ENCODE data around the gene EFHC1. TPM values are rescaled to one million over a fixed set of nuclear protein-coding genes. Genes with fewer than 3 reads are reported as not detected.
A peak's percentile ranks its signal among the peaks of the same experiment; 100 is the strongest.

Gene EFHC1
- total and polyA plus RNA-seq, 2 of the 13 experiments (the other 11 are each of a cell fraction or from before 2014, with no cell fraction given), result 23.4 to 29.5 TPM

DNA sequence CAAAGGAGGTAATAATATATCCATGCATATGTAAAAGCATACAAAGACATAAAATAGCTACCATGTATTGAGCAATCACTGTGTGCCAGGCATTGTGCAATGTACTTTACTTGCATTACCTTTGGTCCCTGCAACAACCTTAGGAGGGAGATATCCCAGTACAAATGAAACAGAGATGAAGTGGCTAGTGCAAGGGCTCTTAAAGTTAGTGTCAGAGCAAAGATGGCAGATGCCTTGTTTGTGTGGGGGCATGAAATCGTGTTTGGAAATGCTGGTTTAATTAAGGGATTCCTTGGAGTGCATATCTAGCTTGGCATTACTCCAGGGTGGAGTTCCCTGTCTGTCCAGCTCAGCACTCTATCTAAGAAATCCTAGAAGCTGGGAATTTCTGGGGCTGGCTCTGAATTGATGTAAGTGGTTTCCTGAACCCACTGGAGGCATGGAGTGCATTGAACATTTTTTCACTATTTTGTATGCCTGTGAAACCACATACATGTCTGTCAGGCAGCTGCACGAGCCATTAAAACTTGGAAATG is 48.4 kb upstream of the EFHC1 start (continued):
- TF ChIP-seq, protein P1, sequence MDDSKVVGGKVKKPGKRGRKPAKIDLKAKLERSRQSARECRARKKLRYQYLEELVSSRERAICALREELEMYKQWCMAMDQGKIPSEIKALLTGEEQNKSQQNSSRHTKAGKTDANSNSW (CRISPR knock-in tag; IDR thresholded peaks at IDR 0.05; ENCODE audit: borderline replicate concordance), result no peak
- TF ChIP-seq ZNF274 (CRISPR knock-in tag; IDR thresholded peaks at IDR 0.05) (no peak), ZFP36L2 (CRISPR knock-in tag; IDR thresholded peaks at IDR 0.05) (no peak), ZNF317 (CRISPR knock-in tag; IDR thresholded peaks at IDR 0.05) (no peak), SUZ12 (IDR thresholded peaks at IDR 0.05; ENCODE audit: low read depth, low read length) (no peak), ZNF205 (CRISPR knock-in tag; IDR thresholded peaks at IDR 0.05) (peak; percentile 36; the same call in 1 of the 2 replicates), U2AF1 (optimal IDR thresholded peaks at IDR 0.05; ENCODE audit: low read depth, low read length) (no peak), STAG1 (CRISPR knock-in tag; IDR thresholded peaks at IDR 0.05) (no peak), SSRP1 (CRISPR knock-in tag; IDR thresholded peaks at IDR 0.05) (peak; percentile 95), ZNF737 (CRISPR knock-in tag; IDR thresholded peaks at IDR 0.05; ENCODE audit: borderline replicate concordance) (no peak), ZNF850 (CRISPR knock-in tag; conservative IDR thresholded peaks at IDR 0.05) (no peak), FOXJ3 (CRISPR knock-in tag; IDR thresholded peaks at IDR 0.05; ENCODE audit: borderline replicate concordance) (peak; percentile 79; the same call in 1 of the 2 replicates), ZNF235 (CRISPR knock-in tag; IDR thresholded peaks at IDR 0.05; ENCODE audit: borderline replicate concordance) (no peak), ZNF841 (CRISPR knock-in tag; IDR thresholded peaks at IDR 0.05; ENCODE audit: borderline replicate concordance) (no peak)
- TF ChIP-seq, protein P2, sequence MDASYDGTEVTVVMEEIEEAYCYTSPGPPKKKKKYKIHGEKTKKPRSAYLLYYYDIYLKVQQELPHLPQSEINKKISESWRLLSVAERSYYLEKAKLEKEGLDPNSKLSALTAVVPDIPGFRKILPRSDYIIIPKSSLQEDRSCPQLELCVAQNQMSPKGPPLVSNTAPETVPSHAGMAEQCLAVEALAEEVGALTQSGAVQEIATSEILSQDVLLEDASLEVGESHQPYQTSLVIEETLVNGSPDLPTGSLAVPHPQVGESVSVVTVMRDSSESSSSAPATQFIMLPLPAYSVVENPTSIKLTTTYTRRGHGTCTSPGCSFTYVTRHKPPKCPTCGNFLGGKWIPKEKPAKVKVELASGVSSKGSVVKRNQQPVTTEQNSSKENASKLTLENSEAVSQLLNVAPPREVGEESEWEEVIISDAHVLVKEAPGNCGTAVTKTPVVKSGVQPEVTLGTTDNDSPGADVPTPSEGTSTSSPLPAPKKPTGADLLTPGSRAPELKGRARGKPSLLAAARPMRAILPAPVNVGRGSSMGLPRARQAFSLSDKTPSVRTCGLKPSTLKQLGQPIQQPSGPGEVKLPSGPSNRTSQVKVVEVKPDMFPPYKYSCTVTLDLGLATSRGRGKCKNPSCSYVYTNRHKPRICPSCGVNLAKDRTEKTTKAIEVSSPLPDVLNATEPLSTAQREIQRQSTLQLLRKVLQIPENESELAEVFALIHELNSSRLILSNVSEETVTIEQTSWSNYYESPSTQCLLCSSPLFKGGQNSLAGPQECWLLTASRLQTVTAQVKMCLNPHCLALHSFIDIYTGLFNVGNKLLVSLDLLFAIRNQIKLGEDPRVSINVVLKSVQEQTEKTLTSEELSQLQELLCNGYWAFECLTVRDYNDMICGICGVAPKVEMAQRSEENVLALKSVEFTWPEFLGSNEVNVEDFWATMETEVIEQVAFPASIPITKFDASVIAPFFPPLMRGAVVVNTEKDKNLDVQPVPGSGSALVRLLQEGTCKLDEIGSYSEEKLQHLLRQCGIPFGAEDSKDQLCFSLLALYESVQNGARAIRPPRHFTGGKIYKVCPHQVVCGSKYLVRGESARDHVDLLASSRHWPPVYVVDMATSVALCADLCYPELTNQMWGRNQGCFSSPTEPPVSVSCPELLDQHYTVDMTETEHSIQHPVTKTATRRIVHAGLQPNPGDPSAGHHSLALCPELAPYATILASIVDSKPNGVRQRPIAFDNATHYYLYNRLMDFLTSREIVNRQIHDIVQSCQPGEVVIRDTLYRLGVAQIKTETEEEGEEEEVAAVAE (CRISPR knock-in tag; IDR thresholded peaks at IDR 0.05; ENCODE audit: borderline replicate concordance), result no peak
- TF ChIP-seq, protein P3, sequence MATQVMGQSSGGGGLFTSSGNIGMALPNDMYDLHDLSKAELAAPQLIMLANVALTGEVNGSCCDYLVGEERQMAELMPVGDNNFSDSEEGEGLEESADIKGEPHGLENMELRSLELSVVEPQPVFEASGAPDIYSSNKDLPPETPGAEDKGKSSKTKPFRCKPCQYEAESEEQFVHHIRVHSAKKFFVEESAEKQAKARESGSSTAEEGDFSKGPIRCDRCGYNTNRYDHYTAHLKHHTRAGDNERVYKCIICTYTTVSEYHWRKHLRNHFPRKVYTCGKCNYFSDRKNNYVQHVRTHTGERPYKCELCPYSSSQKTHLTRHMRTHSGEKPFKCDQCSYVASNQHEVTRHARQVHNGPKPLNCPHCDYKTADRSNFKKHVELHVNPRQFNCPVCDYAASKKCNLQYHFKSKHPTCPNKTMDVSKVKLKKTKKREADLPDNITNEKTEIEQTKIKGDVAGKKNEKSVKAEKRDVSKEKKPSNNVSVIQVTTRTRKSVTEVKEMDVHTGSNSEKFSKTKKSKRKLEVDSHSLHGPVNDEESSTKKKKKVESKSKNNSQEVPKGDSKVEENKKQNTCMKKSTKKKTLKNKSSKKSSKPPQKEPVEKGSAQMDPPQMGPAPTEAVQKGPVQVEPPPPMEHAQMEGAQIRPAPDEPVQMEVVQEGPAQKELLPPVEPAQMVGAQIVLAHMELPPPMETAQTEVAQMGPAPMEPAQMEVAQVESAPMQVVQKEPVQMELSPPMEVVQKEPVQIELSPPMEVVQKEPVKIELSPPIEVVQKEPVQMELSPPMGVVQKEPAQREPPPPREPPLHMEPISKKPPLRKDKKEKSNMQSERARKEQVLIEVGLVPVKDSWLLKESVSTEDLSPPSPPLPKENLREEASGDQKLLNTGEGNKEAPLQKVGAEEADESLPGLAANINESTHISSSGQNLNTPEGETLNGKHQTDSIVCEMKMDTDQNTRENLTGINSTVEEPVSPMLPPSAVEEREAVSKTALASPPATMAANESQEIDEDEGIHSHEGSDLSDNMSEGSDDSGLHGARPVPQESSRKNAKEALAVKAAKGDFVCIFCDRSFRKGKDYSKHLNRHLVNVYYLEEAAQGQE (IDR thresholded peaks at IDR 0.05; ENCODE audit: borderline replicate concordance in 1 of 2, low read depth in 1 of 2, low read length in 2 of 2), result peak in 1 of 2 experiments; percentile 55; a peak in 2 of 4 replicates
- TF ChIP-seq, protein P4, sequence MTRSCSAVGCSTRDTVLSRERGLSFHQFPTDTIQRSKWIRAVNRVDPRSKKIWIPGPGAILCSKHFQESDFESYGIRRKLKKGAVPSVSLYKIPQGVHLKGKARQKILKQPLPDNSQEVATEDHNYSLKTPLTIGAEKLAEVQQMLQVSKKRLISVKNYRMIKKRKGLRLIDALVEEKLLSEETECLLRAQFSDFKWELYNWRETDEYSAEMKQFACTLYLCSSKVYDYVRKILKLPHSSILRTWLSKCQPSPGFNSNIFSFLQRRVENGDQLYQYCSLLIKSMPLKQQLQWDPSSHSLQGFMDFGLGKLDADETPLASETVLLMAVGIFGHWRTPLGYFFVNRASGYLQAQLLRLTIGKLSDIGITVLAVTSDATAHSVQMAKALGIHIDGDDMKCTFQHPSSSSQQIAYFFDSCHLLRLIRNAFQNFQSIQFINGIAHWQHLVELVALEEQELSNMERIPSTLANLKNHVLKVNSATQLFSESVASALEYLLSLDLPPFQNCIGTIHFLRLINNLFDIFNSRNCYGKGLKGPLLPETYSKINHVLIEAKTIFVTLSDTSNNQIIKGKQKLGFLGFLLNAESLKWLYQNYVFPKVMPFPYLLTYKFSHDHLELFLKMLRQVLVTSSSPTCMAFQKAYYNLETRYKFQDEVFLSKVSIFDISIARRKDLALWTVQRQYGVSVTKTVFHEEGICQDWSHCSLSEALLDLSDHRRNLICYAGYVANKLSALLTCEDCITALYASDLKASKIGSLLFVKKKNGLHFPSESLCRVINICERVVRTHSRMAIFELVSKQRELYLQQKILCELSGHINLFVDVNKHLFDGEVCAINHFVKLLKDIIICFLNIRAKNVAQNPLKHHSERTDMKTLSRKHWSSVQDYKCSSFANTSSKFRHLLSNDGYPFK (CRISPR knock-in tag; IDR thresholded peaks at IDR 0.05; ENCODE audit: borderline replicate concordance), result no peak
- TF ChIP-seq, protein P5, sequence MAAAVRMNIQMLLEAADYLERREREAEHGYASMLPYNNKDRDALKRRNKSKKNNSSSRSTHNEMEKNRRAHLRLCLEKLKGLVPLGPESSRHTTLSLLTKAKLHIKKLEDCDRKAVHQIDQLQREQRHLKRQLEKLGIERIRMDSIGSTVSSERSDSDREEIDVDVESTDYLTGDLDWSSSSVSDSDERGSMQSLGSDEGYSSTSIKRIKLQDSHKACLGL (CRISPR knock-in tag; IDR thresholded peaks at IDR 0.05), result no peak
